IMR-90 (cell line): ENCODE measurements around the gene ENOX1.

ENCODE experiments used
- SMC3 ChIP-seq: fragments of 150-350 bp; IDR thresholded peaks from 2 replicates; pipeline ENCODE4 v1.6.1; 2016; ENCODE audit warnings: low read depth, mild to moderate bottlenecking, antibody characterized with exemption, low read length, moderate library complexity
- TF ChIP-seq, protein P1 (sequence below): conservative IDR thresholded peaks from 2 replicates; pipeline ENCODE4 v1.5.1; 2012; ENCODE audit warnings: mild to moderate bottlenecking, low read depth, low read length, improper control_type of control experiment

DNA sequence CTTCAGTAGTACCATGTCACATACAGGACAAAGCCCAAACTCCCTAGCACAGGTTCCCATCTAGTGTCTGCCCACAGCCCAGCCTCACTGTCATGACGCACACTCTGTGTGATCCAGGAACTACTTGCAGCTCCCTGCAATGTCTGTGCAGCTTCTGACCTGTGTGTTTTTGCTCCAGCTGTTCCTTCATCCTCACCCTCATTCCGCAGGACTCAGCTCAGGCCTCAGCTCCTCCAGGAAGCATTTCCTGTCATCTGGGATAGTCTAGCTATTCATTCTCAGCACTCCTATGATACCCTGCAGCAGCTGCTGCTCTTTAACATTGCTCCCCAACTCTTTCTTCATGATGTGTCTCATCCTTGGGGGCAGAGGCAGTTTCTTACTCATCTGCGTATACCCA is 56.1 kb downstream of the ENOX1 start:
- no peak for TF ChIP-seq SMC3
- TF ChIP-seq, protein P1, sequence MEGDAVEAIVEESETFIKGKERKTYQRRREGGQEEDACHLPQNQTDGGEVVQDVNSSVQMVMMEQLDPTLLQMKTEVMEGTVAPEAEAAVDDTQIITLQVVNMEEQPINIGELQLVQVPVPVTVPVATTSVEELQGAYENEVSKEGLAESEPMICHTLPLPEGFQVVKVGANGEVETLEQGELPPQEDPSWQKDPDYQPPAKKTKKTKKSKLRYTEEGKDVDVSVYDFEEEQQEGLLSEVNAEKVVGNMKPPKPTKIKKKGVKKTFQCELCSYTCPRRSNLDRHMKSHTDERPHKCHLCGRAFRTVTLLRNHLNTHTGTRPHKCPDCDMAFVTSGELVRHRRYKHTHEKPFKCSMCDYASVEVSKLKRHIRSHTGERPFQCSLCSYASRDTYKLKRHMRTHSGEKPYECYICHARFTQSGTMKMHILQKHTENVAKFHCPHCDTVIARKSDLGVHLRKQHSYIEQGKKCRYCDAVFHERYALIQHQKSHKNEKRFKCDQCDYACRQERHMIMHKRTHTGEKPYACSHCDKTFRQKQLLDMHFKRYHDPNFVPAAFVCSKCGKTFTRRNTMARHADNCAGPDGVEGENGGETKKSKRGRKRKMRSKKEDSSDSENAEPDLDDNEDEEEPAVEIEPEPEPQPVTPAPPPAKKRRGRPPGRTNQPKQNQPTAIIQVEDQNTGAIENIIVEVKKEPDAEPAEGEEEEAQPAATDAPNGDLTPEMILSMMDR, result no peak
